GM12878 (cell line): Measurements from ENCODE around the gene MAT2B. TPM values are rescaled to one million over a fixed set of nuclear protein-coding genes. Genes with fewer than 3 reads are reported as not detected.
A peak's percentile ranks its signal among the peaks of the same experiment; 100 is the strongest.

Source experiments
- ASH2L ChIP-seq: fragments of 300-600, 200-600 bp; sonication (generic); IDR thresholded peaks from 2 replicates; pipeline ENCODE4 v1.6.1; 2017; ENCODE audit warnings: low read depth, mild to moderate bottlenecking, borderline replicate concordance
- ATF3 ChIP-seq: IDR thresholded peaks from 2 replicates; pipeline ENCODE4 v1.6.1; 2011; ENCODE audit warnings: low read depth, mild to moderate bottlenecking, low read length, moderate library complexity, borderline replicate concordance; ENCODE audit errors: extremely low read depth
- BACH1 ChIP-seq: fragments of 450-650 bp; IDR thresholded peaks from 2 replicates; pipeline ENCODE4 v1.6.1; 2017; ENCODE audit warnings: mild to moderate bottlenecking, borderline replicate concordance
- BCL11A ChIP-seq: IDR thresholded peaks from 2 replicates; pipeline ENCODE4 v1.6.1; 2011; ENCODE audit warnings: low read depth, low read length
- BRCA1 ChIP-seq: IDR thresholded peaks from 2 replicates; pipeline ENCODE4 v1.6.1; 2011; ENCODE audit warnings: low read depth, low read length, improper control_type of control experiment
- CBFB ChIP-seq: IDR thresholded peaks from 2 replicates; pipeline ENCODE4 v1.6.1; 2016; ENCODE audit warnings: antibody characterized with exemption, low read depth
- ELK1 ChIP-seq: IDR thresholded peaks from 2 replicates; pipeline ENCODE4 v1.6.1; 2012; ENCODE audit warnings: low read depth, low read length, improper control_type of control experiment
- ESRRA ChIP-seq: IDR thresholded peaks from 2 replicates; pipeline ENCODE4 v1.6.1; 2012; ENCODE audit warnings: mild to moderate bottlenecking, low read length, improper control_type of control experiment
- IKZF1 ChIP-seq: fragments of 450-650 bp; conservative IDR thresholded peaks from 2 replicates; pipeline ENCODE4 v1.6.1; 2017; ENCODE audit warnings: antibody characterized with exemption, mild to moderate bottlenecking
- IKZF2 ChIP-seq, 2 experiments: fragments of 450-650 bp; IDR thresholded peaks; 2 replicates each; pipeline ENCODE4 v1.6.1; 2017; ENCODE audit warnings: mild to moderate bottlenecking in 2 of 2, moderate library complexity in 2 of 2
- IRF3 ChIP-seq: fragments of 450-650 bp; IDR thresholded peaks from 2 replicates; pipeline ENCODE4 v1.6.1; 2014; ENCODE audit warnings: mild to moderate bottlenecking
- MAX ChIP-seq: IDR thresholded peaks from 2 replicates; pipeline ENCODE4 v1.6.1; 2012; ENCODE audit warnings: low read depth, low read length, improper control_type of control experiment
- MLLT1 ChIP-seq: fragments of 450-650 bp; IDR thresholded peaks from 2 replicates; pipeline ENCODE4 v1.6.1; 2016; ENCODE audit warnings: mild to moderate bottlenecking
- MTA2 ChIP-seq: fragments of 450-650 bp; IDR thresholded peaks from 2 replicates; pipeline ENCODE4 v1.6.1; 2016; ENCODE audit warnings: low read depth, mild to moderate bottlenecking, moderate library complexity
- MXI1 ChIP-seq: fragments of 150-350 bp; IDR thresholded peaks from 2 replicates; pipeline ENCODE4 v1.6.1; 2011; ENCODE audit warnings: low read depth, mild to moderate bottlenecking, inconsistent platforms, low read length, improper control_type of control experiment
- NBN ChIP-seq: fragments of 450-650 bp; IDR thresholded peaks from 2 replicates; pipeline ENCODE4 v1.6.1; 2016
- NFYA ChIP-seq: IDR thresholded peaks from 2 replicates; pipeline ENCODE4 v1.6.1; 2011; ENCODE audit warnings: low read depth, mild to moderate bottlenecking, low read length, improper control_type of control experiment, borderline replicate concordance
- NR2C1 ChIP-seq: fragments of 450-650 bp; IDR thresholded peaks from 2 replicates; pipeline ENCODE4 v1.6.1; 2017; ENCODE audit warnings: antibody characterized with exemption, mild to moderate bottlenecking, moderate library complexity
- NR2F1 ChIP-seq: fragments of 450-650 bp; conservative IDR thresholded peaks from 2 replicates; pipeline ENCODE4 v1.6.1; 2017; ENCODE audit warnings: mild to moderate bottlenecking
- NRF1 ChIP-seq: conservative IDR thresholded peaks from 2 replicates; pipeline ENCODE4 v1.6.1; 2011; ENCODE audit warnings: mild to moderate bottlenecking, low read depth, low read length, improper control_type of control experiment
- POU2F2 ChIP-seq: IDR thresholded peaks from 3 replicates; pipeline ENCODE4 v1.6.1; 2011; ENCODE audit warnings: low read depth, mild to moderate bottlenecking, low read length, borderline replicate concordance
- RBBP5 ChIP-seq: fragments of 200-600 bp; sonication (generic); conservative IDR thresholded peaks from 2 replicates; pipeline ENCODE4 v1.6.1; 2016
- SIN3A ChIP-seq: IDR thresholded peaks from 2 replicates; pipeline ENCODE4 v1.6.1; 2012; ENCODE audit warnings: low read depth, low read length, improper control_type of control experiment
- SMARCA5 ChIP-seq: fragments of 450-650 bp; IDR thresholded peaks from 2 replicates; pipeline ENCODE4 v1.6.1; 2017; ENCODE audit warnings: mild to moderate bottlenecking
- SP1 ChIP-seq: IDR thresholded peaks from one replicate; pipeline ENCODE4 v1.6.1; 2011; ENCODE audit warnings: low read depth, low read length
- SREBF2 ChIP-seq: IDR thresholded peaks from 2 replicates; pipeline ENCODE4 v1.6.1; 2012; ENCODE audit warnings: mild to moderate bottlenecking, low read length
- SRF ChIP-seq, 2 experiments: IDR thresholded peaks; 2 replicates each; pipeline ENCODE4 v1.6.1; 2011; ENCODE audit warnings: low read depth in 2 of 2, low read length in 2 of 2, mild to moderate bottlenecking in 1 of 2, moderate library complexity in 1 of 2
- STAT3 ChIP-seq: IDR thresholded peaks from 2 replicates; pipeline ENCODE4 v1.6.1; 2011; ENCODE audit warnings: low read depth, low read length, improper control_type of control experiment
- SUZ12 ChIP-seq: fragments of 200-600 bp; sonication (generic); IDR thresholded peaks from one replicate; pipeline ENCODE4 v1.6.1; 2018; ENCODE audit warnings: antibody characterized with exemption, mild to moderate bottlenecking; ENCODE audit not compliant: unreplicated experiment
- TBL1XR1 ChIP-seq: IDR thresholded peaks from 2 replicates; pipeline ENCODE4 v1.6.1; 2012; ENCODE audit warnings: low read depth, low read length, improper control_type of control experiment
- polyA plus RNA-seq, 11 experiments: library from polyadenylated mRNA; depleted of rRNA in 4 of 11; unstranded in 6 of 11; stranded (reverse) in 5 of 11; fragments of >200 nt; fragmentation: Nextera tagmentation in 4 of 11; fragmentation: Illumina TruSeq in 1 of 11; extraction: Ambion mirVana in 4 of 11; extraction: Trizol in 1 of 11; gene quantifications; 1 replicate in 1 of 11; 2 replicates in 10 of 11; pipeline versions ENCODE4 v1.2.1 to v1.2.3, GENCODE V29; 2011 to 2016; ENCODE audit warnings: inconsistent platforms in 2 of 11, missing spikeins in 2 of 11, low read depth in 1 of 11
- total RNA-seq, 4 experiments: library from RNA; depleted of rRNA in 3 of 4; stranded (reverse); fragments of >200 nt in 3 of 4; fragmentation: Illumina TruSeq in 1 of 4; extraction: Trizol in 1 of 4; gene quantifications; 2 replicates each; pipeline versions ENCODE4 v1.2.1 to v1.2.3, GENCODE V29; 2013 to 2021

Gene MAT2B
- total and polyA plus RNA-seq, 10 of the 15 experiments (the other 5 are each of a cell fraction or from before 2014, with no cell fraction given) = 43.2 to 122 (median 63.7) TPM

- TF ChIP-seq IRF3 = peak; percentile 13; the same call in 1 of the 2 replicates
- peak; percentile 95 for TF ChIP-seq NBN
- no peak; the same call in 1 of the 2 replicates for TF ChIP-seq ELK1
- TF ChIP-seq ESRRA = no peak
- peak; percentile 73; the same call in 1 of the 2 replicates for TF ChIP-seq TBL1XR1
- peak; percentile 85 for TF ChIP-seq MXI1
- no peak for TF ChIP-seq SUZ12
- TF ChIP-seq STAT3 = no peak
- TF ChIP-seq BCL11A = peak; percentile 25; the same call in 1 of the 2 replicates
- peak; percentile 69 for TF ChIP-seq MAX
- peak; percentile 86 for TF ChIP-seq BACH1
- no peak for TF ChIP-seq NFYA
- TF ChIP-seq MLLT1 = peak; percentile 68; the same call in 1 of the 2 replicates
- peak; percentile 30; the same call in 1 of the 3 replicates for TF ChIP-seq POU2F2
- TF ChIP-seq CBFB = peak; percentile 74; the same call in 1 of the 2 replicates
- TF ChIP-seq IKZF2 (IDR thresholded peaks at IDR 0.05) = peak; percentile 49 to 62
- TF ChIP-seq NRF1 = no peak
- TF ChIP-seq ATF3 = no peak
- peak; percentile 74 for TF ChIP-seq NR2C1
- TF ChIP-seq SREBF2 = no peak
- no peak for TF ChIP-seq SRF (IDR thresholded peaks at IDR 0.05; ENCODE audit: low read depth in 2 of 2, low read length in 2 of 2)
- TF ChIP-seq SP1 = peak; percentile 62
- no peak for TF ChIP-seq BRCA1
- TF ChIP-seq ASH2L = peak; percentile 33; the same call in 1 of the 2 replicates
- TF ChIP-seq NR2F1 = peak; percentile 88
- TF ChIP-seq MTA2 = peak; percentile 27; the same call in 1 of the 2 replicates
- peak; percentile 76 for TF ChIP-seq SMARCA5
- TF ChIP-seq SIN3A = peak; percentile 75
- TF ChIP-seq IKZF1 = peak; percentile 91
- no peak for TF ChIP-seq RBBP5
Observed at GRCh38 chr5:163505368-163506094, at the start of gene MAT2B (continued).
